IgD-negative memory B cell (primary cell): ENCODE results near the gene CALR. TPM values are rescaled to one million over a fixed set of nuclear protein-coding genes. Genes with fewer than 3 reads are reported as not detected.
"Not testable (repeated sequence)": the region's sequence is repeated elsewhere in the genome, so short reads cannot be mapped to it uniquely, and the experiment has no call there.

Experiments
- H3K27ac Mint-ChIP-seq, 3 donors: one replicate each; pipeline ENCODE4 v1.8.0; 2020 to 2022; ENCODE audit warnings: mild to moderate bottlenecking in 3 of 3, mixed read lengths in 3 of 3, moderate library complexity in 1 of 3
- H3K27me3 Mint-ChIP-seq: one replicate; pipeline ENCODE4 v1.8.0; 2021; ENCODE audit warnings: mixed read lengths
- H3K36me3 Mint-ChIP-seq: one replicate; pipeline ENCODE4 v1.8.0; 2020; ENCODE audit warnings: mild to moderate bottlenecking, mixed read lengths
- H3K4me1 Mint-ChIP-seq, 3 donors: one replicate each; pipeline ENCODE4 v1.8.0; 2020 to 2022; ENCODE audit warnings: mixed read lengths in 3 of 3, mild to moderate bottlenecking in 1 of 3
- H3K4me3 Mint-ChIP-seq, 4 donors: one replicate each; pipeline ENCODE4 v1.8.0; 2020 to 2022; ENCODE audit warnings: mild to moderate bottlenecking in 4 of 4, mixed read lengths in 4 of 4, moderate library complexity in 3 of 4
- H3K9me3 Mint-ChIP-seq, 3 donors: one replicate each; pipeline ENCODE4 v1.8.0; 2020 to 2021; ENCODE audit warnings: mixed read lengths in 3 of 3, mild to moderate bottlenecking in 1 of 3
- polyA plus RNA-seq: library from polyadenylated mRNA; unstranded; fragments of 300-500 nt; fragmentation: Illumina TruSeq; gene quantifications from one replicate; pipeline ENCODE4 v1.2.3, GENCODE V29; 2021

Gene CALR
- polyA plus RNA-seq: 158 TPM

- peaks cover 7% of the 10 kb centered on the region for H3K36me3 Mint-ChIP-seq
- peak within 1 kb of the TSS; percentile 97 to 100 (median 98) for H3K27ac Mint-ChIP-seq
- no peaks in the 10 kb centered on the region for H3K27me3 Mint-ChIP-seq
- peaks cover 32 to 39% (median 32%) of the 10 kb centered on the region in 3 donors for H3K4me1 Mint-ChIP-seq
- no peaks in the 10 kb centered on the region for H3K9me3 Mint-ChIP-seq
- peak within 1 kb of the TSS; percentile 94 to 100 (median 98) for H3K4me3 Mint-ChIP-seq
Measured at GRCh38 chr19:12937927-12938778, at the start of gene CALR. Gene CALR (plus strand): TSS chr19:12938609. CDS start chr19:12938680, 71 bp downstream.

- not testable (repeated sequence) for H3K9me3 Mint-ChIP-seq, H3K27me3 Mint-ChIP-seq, H3K36me3 Mint-ChIP-seq
- Mint-ChIP-seq H3K4me1 (peaks cover 14 to 19% (median 19%) of the 10 kb centered on the region in 3 donors), H3K4me3 (peak overlapping the region; percentile 96 to 100 (median 100)), H3K27ac (peak overlapping the region; percentile 94 to 97 (median 97))
Measured at GRCh38 chr19:12890299-12890786, 48.1 kb upstream of the CALR start.

- peaks cover 6% of the 10 kb centered on the region for H3K36me3 Mint-ChIP-seq
- H3K4me1 Mint-ChIP-seq: peaks cover 14 to 19% (median 19%) of the 10 kb centered on the region in 3 donors
- H3K27ac Mint-ChIP-seq: peak within 1 kb of the TSS; percentile 94 to 97 (median 97)
- H3K9me3 Mint-ChIP-seq: no peaks in the 10 kb centered on the region
- peak within 1 kb of the TSS; percentile 96 to 100 (median 100) for H3K4me3 Mint-ChIP-seq
- no peaks in the 10 kb centered on the region for H3K27me3 Mint-ChIP-seq
Measured at GRCh38 chr19:12890787-12891552, 47.4 kb upstream of the CALR start, which contains the start of gene GCDH. Gene GCDH (plus strand): TSS chr19:12891160. CDS start chr19:12891305, 145 bp downstream.

GRCh38 chr19:12891553-12892021, 46.8 kb upstream of the CALR start:
- Mint-ChIP-seq H3K27ac (peak overlapping the region; percentile 94 to 97 (median 97)), H3K9me3 (no peaks in the 10 kb centered on the region), H3K4me1 (peaks cover 14 to 19% (median 17%) of the 10 kb centered on the region in 3 donors), H3K27me3 (no peaks in the 10 kb centered on the region), H3K4me3 (peak overlapping the region; percentile 96 to 100 (median 100)), H3K36me3 (peaks cover 6% of the 10 kb centered on the region)

GRCh38 chr19:12893582-12893981, 44.8 kb upstream of the CALR start:
- Mint-ChIP-seq H3K27ac (peak overlapping the region in 1 of 3 donors; percentile 66), H3K4me3 (peak overlapping the region in 3 of 4 donors; percentile 67 to 74 (median 73)), H3K9me3 (no peaks in the 10 kb centered on the region), H3K36me3 (peaks cover 6% of the 10 kb centered on the region), H3K27me3 (no peaks in the 10 kb centered on the region), H3K4me1 (peaks cover 14 to 19% (median 14%) of the 10 kb centered on the region in 3 donors)

GRCh38 chr19:12896460-12896859, 41.9 kb upstream of the CALR start:
- Mint-ChIP-seq H3K4me1 (peaks cover 0 to 7% (median 3%) of the 10 kb centered on the region in 3 donors), H3K4me3 (no peak overlapping the region), H3K36me3 (peaks cover 4% of the 10 kb centered on the region)

GRCh38 chr19:12899891-12900518, 38.4 kb upstream of the CALR start:
- no peak overlapping the region for H3K27ac Mint-ChIP-seq
- no peaks in the 10 kb centered on the region for H3K4me1 Mint-ChIP-seq
- peaks cover under 1% of the 10 kb centered on the region for H3K36me3 Mint-ChIP-seq
- no peaks in the 10 kb centered on the region for H3K9me3 Mint-ChIP-seq
- H3K4me3 Mint-ChIP-seq: no peak overlapping the region
- no peaks in the 10 kb centered on the region for H3K27me3 Mint-ChIP-seq

More at GRCh38 chr19:12896460-12896859, 41.9 kb upstream of the CALR start:
- Mint-ChIP-seq H3K27ac (no peak overlapping the region), H3K27me3 (no peaks in the 10 kb centered on the region), H3K9me3 (no peaks in the 10 kb centered on the region)

GRCh38 chr19:12907166-12907565, 31.2 kb upstream of the CALR start:
- Mint-ChIP-seq H3K27ac (no peak overlapping the region), H3K4me1 (no peaks in the 10 kb centered on the region), H3K27me3 (no peaks in the 10 kb centered on the region), H3K4me3 (no peak overlapping the region), H3K36me3 (no peaks in the 10 kb centered on the region), H3K9me3 (no peaks in the 10 kb centered on the region)

- H3K27me3 Mint-ChIP-seq: no peaks in the 10 kb centered on the region
- H3K36me3 Mint-ChIP-seq: no peaks in the 10 kb centered on the region
- H3K4me1 Mint-ChIP-seq: peaks cover 0 to 8% (median 6%) of the 10 kb centered on the region in 3 donors
- no peak overlapping the region for H3K4me3 Mint-ChIP-seq
- H3K9me3 Mint-ChIP-seq: no peaks in the 10 kb centered on the region
- peak overlapping the region in 1 of 3 donors; percentile 53 for H3K27ac Mint-ChIP-seq
Measured at GRCh38 chr19:12912571-12912970, 25.8 kb upstream of the CALR start.

GRCh38 chr19:12913011-12913561, 25.3 kb upstream of the CALR start:
- H3K27ac Mint-ChIP-seq: peak overlapping the region in 1 of 3 donors; percentile 53
- no peaks in the 10 kb centered on the region for H3K9me3 Mint-ChIP-seq
- peaks cover 0 to 8% (median 6%) of the 10 kb centered on the region in 3 donors for H3K4me1 Mint-ChIP-seq
- H3K27me3 Mint-ChIP-seq: no peaks in the 10 kb centered on the region
- H3K36me3 Mint-ChIP-seq: no peaks in the 10 kb centered on the region
- H3K4me3 Mint-ChIP-seq: no peak overlapping the region

- Mint-ChIP-seq H3K4me3 (peak overlapping the region in 2 of 4 donors; percentile 21 to 73), H3K27ac (peak overlapping the region in 2 of 3 donors; percentile 7 to 52), H3K9me3 (peaks cover 0 to under 1% (median 0%) of the 10 kb centered on the region in 3 donors), H3K4me1 (peaks cover 2 to 9% (median 8%) of the 10 kb centered on the region in 3 donors), H3K36me3 (no peaks in the 10 kb centered on the region), H3K27me3 (no peaks in the 10 kb centered on the region)
Measured at GRCh38 chr19:12913851-12914690, 24.3 kb upstream of the CALR start.

GRCh38 chr19:12915860-12916259, 22.5 kb upstream of the CALR start:
- not testable (repeated sequence) for H3K4me3 Mint-ChIP-seq, H3K27ac Mint-ChIP-seq, H3K27me3 Mint-ChIP-seq, H3K36me3 Mint-ChIP-seq, H3K9me3 Mint-ChIP-seq
- H3K4me1 Mint-ChIP-seq: peaks cover 6 to 13% (median 11%) of the 10 kb centered on the region in 3 donors

GRCh38 chr19:12918253-12918652, 20.2 kb upstream of the CALR start:
- peak overlapping the region in 1 of 4 donors; percentile 49 for H3K4me3 Mint-ChIP-seq
- H3K36me3 Mint-ChIP-seq: peaks cover 4% of the 10 kb centered on the region
- peaks cover 0 to 1% (median 0%) of the 10 kb centered on the region in 3 donors for H3K9me3 Mint-ChIP-seq
- peak overlapping the region in 1 of 3 donors; percentile 57 for H3K27ac Mint-ChIP-seq
- no peaks in the 10 kb centered on the region for H3K27me3 Mint-ChIP-seq
- H3K4me1 Mint-ChIP-seq: peaks cover 6 to 13% (median 11%) of the 10 kb centered on the region in 3 donors
